Activated naive CD8-positive, alpha-beta T cell treated with anti-CD3 and anti-CD28 coated beads, Interleukin-2, amount 10 ng/mL, durations not matched to agents 7 days and 5 days (primary cell): ENCODE measurements around the gene NAALADL2. TPM values are rescaled to one million over a fixed set of nuclear protein-coding genes. Genes with fewer than 3 reads are reported as not detected.

ENCODE experiments used
- microRNA-seq: library from miRNA; unstranded; fragments of <30 nt; microRNA quantifications from one replicate; pipeline ENCODE4 v1.2.0, GENCODE V29; 2022
- total RNA-seq, 2 experiments: library from RNA; stranded (reverse); gene quantifications; one replicate each; pipeline ENCODE4 v1.2.3, GENCODE V29; 2021

NAALADL2 gene
- total RNA-seq, 2 experiments from 2014 or later: not detected

Small RNAs within 50 kb of the gene (microRNA-seq; reads per million reads assigned to microRNA genes)
- not detected for gene MIR4789
